NT2/D1 (cell line): ENCODE measurements around the gene FN3K.

ENCODE experiments used
- SUZ12 ChIP-seq: IDR thresholded peaks from 2 replicates; pipeline ENCODE4 v1.6.1; 2011; ENCODE audit not compliant: insufficient read length, insufficient read depth; ENCODE audit errors: extremely low read depth
- YY1 ChIP-seq: IDR thresholded peaks from 2 replicates; pipeline ENCODE4 v1.6.1; 2011; ENCODE audit not compliant: insufficient read length, insufficient read depth
- ZNF274 ChIP-seq: IDR thresholded peaks from 2 replicates; pipeline ENCODE4 v1.6.1; 2011; ENCODE audit warnings: mild to moderate bottlenecking, low read depth, low read length

DNA sequence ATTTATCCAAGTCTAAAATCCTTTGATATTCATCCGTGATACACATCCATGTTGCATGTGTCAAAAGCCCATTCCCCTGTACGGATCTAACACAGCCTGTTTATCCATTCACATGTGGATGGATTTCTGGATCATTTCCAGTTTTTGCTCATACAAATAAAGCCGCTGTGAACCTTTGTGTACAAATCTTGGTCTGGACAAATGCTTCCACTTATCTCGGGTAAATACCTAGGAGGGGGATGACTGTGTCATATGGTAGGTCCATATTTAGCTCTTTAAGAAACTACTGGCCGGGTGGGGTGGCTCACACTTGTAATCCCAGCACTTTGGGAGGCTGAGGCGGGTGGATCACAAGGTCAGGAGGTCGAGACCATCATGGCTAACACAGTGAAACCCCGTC is 10.1 kb downstream of the FN3K start:
- TF ChIP-seq YY1: no peak
- no peak for TF ChIP-seq ZNF274
- TF ChIP-seq SUZ12: no peak
